Vagina (tissue), 2 donors: ENCODE data around the gene ALDH3A1. TPM values are rescaled to one million over a fixed set of nuclear protein-coding genes. Genes with fewer than 3 reads are reported as not detected.

Experiments used
- DNase-seq, 2 donors: peaks; one replicate each; pipeline ENCODE4 v3.0.0-alpha.2; 2017; ENCODE audit errors: extremely low spot score in 2 of 2
- H3K27ac ChIP-seq: fragments of 200-600 bp; sonication (generic); one replicate; pipeline ENCODE4 v1.5.1; 2019
- H3K27me3 ChIP-seq: fragments of 200-600 bp; sonication (generic); one replicate; pipeline ENCODE4 v1.5.1; 2019
- H3K36me3 ChIP-seq, 2 donors: fragments of 200-600 bp; sonication (generic); one replicate each; pipeline ENCODE4 v1.5.1; 2017 to 2019
- H3K4me1 ChIP-seq: fragments of 200-600 bp; sonication (generic); one replicate; pipeline ENCODE4 v1.5.1; 2019
- H3K4me3 ChIP-seq, 2 donors: fragments of 200-600 bp; sonication (generic); 1 replicate in 1 of 2; 2 replicates in 1 of 2; pipeline ENCODE4 v1.5.1; 2016 to 2019
- H3K9me3 ChIP-seq: fragments of 200-600 bp; sonication (generic); one replicate; pipeline ENCODE4 v1.5.1; 2019
- POLR2A ChIP-seq, 2 donors: fragments of 450-650 bp; IDR thresholded peaks; one replicate each; pipeline ENCODE4 v1.6.1; 2017; ENCODE audit warnings: antibody characterized with exemption in 2 of 2, mild to moderate bottlenecking in 2 of 2, moderate library complexity in 2 of 2
- POLR2AphosphoS5 ChIP-seq, 2 donors: sonication (generic); formaldehyde crosslinking; IDR thresholded peaks; one replicate each; pipeline ENCODE4 v1.9.0; 2017; ENCODE audit warnings: antibody characterized with exemption in 2 of 2, mild to moderate bottlenecking in 2 of 2, low read depth in 1 of 2; ENCODE audit not compliant: insufficient read depth in 1 of 2
- intact Hi-C: fragments of 100-400 bp; cut with DNase I; formaldehyde crosslinking; loops from one replicate; pipeline ENCODE4 v1.15.1; 2023
- total RNA-seq: library from RNA; depleted of rRNA; stranded (reverse); fragments of >200 nt; gene quantifications from one replicate; pipeline ENCODE4 v1.2.3, GENCODE V29; 2016
- TF ChIP-seq, protein P1 (sequence below), 3 experiments: fragments of 450-650 bp in 2 of 3; fragments of 200-600 bp in 1 of 3; sonication (generic) in 1 of 3; IDR thresholded peaks; one replicate each; pipeline ENCODE4 v1.5.1; 2017 to 2019; ENCODE audit warnings: antibody characterized with exemption in 3 of 3, mild to moderate bottlenecking in 2 of 3, moderate library complexity in 2 of 3

The ALDH3A1 gene
- total RNA-seq, 1 donor from 2014 or later, result 14.2 TPM

DNA sequence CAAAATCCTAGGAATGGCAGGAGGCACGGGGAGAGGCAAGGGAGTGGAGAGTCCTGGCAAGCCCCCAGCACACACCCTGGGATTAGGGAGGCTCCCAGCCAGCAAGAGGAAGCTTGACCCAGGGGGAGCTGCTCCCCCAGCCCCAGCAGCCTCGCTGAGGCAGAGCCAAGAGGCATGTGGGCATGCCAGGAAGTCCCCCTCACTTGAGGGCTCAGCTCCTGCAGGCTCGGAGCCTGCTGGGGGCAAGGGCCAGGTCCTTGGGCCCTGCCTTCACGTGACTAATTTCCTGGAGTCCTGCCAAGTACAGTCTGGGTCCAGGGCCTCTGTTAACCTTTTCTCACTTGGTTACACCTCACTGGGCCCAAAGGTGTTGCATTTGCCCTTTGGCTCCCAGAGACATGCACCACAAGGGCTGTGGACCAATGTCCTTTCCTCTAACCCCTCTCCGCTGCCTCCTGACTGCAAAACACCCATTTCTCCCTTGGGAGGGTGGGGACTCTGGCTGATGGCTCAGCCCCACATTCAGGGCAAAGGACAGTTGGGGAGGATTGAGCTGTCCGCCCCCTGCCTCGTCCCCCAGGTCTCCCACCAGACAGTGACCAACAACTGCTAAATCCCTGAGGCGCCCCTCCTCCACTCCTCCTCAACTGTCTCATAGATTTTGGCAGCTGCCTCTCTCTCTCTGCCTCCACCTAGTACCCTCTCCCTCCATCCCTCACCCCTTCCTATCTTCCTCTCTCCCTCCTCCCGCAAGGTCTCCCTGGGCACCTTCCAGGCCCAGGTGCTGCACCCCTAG, 27.3 kb downstream of the ALDH3A1 start:
- Histone ChIP-seq H3K36me3 (no peaks in the 10 kb centered on the region), H3K27me3 (no peaks in the 10 kb centered on the region), H3K4me1 (peaks cover 66% of the 10 kb centered on the region), H3K9me3 (no peaks in the 10 kb centered on the region), H3K27ac (no peak overlapping the region), H3K4me3 (no peak overlapping the region)
- no peak for TF ChIP-seq POLR2AphosphoS5 (IDR thresholded peaks at IDR 0.05; ENCODE audit: insufficient read depth in 1 of 2, low read depth in 1 of 2)
- TF ChIP-seq, protein P1, sequence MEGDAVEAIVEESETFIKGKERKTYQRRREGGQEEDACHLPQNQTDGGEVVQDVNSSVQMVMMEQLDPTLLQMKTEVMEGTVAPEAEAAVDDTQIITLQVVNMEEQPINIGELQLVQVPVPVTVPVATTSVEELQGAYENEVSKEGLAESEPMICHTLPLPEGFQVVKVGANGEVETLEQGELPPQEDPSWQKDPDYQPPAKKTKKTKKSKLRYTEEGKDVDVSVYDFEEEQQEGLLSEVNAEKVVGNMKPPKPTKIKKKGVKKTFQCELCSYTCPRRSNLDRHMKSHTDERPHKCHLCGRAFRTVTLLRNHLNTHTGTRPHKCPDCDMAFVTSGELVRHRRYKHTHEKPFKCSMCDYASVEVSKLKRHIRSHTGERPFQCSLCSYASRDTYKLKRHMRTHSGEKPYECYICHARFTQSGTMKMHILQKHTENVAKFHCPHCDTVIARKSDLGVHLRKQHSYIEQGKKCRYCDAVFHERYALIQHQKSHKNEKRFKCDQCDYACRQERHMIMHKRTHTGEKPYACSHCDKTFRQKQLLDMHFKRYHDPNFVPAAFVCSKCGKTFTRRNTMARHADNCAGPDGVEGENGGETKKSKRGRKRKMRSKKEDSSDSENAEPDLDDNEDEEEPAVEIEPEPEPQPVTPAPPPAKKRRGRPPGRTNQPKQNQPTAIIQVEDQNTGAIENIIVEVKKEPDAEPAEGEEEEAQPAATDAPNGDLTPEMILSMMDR (IDR thresholded peaks at IDR 0.05), result no peak
- no peak for TF ChIP-seq POLR2A (IDR thresholded peaks at IDR 0.05)
- intact Hi-C loops, result no loop called here
- no peak for DNase-seq

DNA sequence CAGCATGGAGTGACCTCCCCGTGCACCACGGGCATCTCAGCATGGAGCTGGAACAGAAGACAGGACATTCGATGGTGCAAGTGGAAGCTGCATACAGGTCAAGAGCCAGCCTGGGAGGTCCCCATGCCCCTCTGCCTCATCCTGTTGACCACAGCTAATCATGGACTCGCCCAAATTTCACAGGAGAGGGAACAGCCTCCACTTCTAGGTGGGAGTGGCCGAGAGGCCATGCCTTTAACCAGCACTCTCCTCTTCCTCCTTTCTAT, 28.0 kb downstream of the ALDH3A1 start:
- intact Hi-C loops, result no loop called here
- Histone ChIP-seq H3K4me1 (peaks cover 59% of the 10 kb centered on the region), H3K27me3 (no peaks in the 10 kb centered on the region), H3K27ac (no peak overlapping the region), H3K36me3 (no peaks in the 10 kb centered on the region), H3K4me3 (no peak overlapping the region), H3K9me3 (no peaks in the 10 kb centered on the region)
- TF ChIP-seq, protein P1 (IDR thresholded peaks at IDR 0.05), result no peak
- TF ChIP-seq POLR2A (IDR thresholded peaks at IDR 0.05) (no peak), POLR2AphosphoS5 (IDR thresholded peaks at IDR 0.05; ENCODE audit: insufficient read depth in 1 of 2, low read depth in 1 of 2) (no peak)
- DNase-seq, result no peak

DNA sequence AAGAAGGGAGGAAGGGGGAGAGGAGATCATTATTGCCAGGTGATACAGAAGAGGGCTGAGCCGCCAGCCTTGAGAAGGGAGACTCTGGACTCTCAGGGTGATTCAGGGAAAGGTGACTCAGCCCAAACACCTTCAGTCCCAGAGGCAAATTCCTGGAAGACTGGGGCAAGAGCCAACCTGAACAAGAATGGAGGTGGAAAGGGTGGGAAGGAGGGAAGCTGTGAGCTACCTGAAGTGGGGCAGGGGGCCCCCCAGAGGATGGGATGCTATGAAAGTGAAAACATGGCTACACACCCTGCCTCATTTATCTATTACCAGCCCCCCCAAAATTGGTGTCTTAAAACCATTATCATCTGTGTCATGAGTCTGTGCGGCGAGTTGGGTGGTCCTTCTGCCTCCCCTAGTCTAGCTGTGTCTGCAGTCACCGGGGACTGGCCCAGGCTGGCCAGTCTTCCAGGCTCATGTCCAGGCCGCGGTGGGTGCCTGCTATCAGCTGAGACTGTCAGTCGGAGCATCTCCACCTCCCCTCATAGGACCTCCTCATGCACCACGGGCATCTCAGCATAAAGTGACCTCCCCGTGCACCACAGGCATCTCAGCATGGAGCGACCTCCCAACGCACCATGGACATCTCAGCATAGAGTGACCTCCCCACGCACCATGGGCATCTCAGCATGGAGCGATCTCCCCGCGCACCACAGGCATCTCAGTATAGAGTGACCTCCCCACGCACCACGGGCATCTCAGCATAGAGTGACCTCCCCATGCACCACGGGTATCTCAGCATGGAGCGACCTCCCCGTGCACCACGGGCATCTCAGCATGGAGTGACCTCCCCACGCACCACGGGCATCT, 28.5 kb downstream of the ALDH3A1 start:
- Histone ChIP-seq H3K4me1 (peaks cover 53% of the 10 kb centered on the region), H3K27ac (no peak overlapping the region), H3K27me3 (no peaks in the 10 kb centered on the region), H3K36me3 (no peaks in the 10 kb centered on the region), H3K9me3 (no peaks in the 10 kb centered on the region), H3K4me3 (no peak overlapping the region)
- intact Hi-C loops, result no loop called here
- TF ChIP-seq POLR2A (IDR thresholded peaks at IDR 0.05) (no peak), POLR2AphosphoS5 (IDR thresholded peaks at IDR 0.05; ENCODE audit: insufficient read depth in 1 of 2, low read depth in 1 of 2) (peak in 1 of 2 donors; percentile 11)
- TF ChIP-seq, protein P1 (IDR thresholded peaks at IDR 0.05), result no peak
- peak in 1 of 2 donors; percentile 88 for DNase-seq

DNA sequence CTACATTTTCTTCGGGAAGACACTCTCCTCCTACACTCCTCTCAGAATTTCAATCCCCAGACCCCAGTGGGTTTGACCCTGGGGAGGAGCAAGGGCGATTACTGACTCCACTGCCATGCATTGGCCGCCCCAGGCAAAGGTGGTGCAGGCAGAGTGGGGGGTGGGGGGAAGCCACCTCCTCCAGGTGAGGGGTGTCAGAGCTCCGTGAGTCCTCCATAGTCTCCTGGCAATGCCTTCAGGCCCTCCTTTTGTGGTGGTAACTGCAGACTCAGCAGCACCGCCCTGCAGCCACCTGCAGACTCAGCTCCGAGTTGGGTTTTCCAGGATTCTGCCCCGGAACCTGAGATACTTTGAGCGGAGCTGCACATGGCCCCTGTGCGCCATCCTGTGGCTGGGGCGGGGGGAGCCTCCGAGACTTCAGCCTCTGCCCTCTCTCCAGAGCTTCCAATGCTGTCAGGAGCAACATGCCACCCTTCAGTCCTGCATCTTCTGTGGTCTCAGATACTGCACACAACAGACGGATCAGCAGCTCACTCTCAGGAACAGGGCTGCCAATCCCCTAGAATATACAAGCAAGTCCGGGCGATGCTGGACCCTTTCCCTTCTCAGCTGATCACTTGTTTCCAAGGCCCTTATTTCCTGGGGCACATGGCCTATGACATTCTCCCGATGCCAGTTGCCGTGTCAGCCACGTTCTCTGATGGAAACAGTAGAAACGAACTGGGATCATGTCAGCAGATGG, 29.3 kb downstream of the ALDH3A1 start:
- peaks cover 46% of the 10 kb centered on the region for H3K4me1 ChIP-seq
- no peak overlapping the region for H3K27ac ChIP-seq
- TF ChIP-seq POLR2AphosphoS5 (IDR thresholded peaks at IDR 0.05; ENCODE audit: insufficient read depth in 1 of 2, low read depth in 1 of 2), result no peak
- TF ChIP-seq, protein P1 (IDR thresholded peaks at IDR 0.05), result no peak
- no peak for TF ChIP-seq POLR2A (IDR thresholded peaks at IDR 0.05)
- no peaks in the 10 kb centered on the region for H3K27me3 ChIP-seq
- no peaks in the 10 kb centered on the region for H3K9me3 ChIP-seq
- intact Hi-C loops, result no loop called here
- H3K4me3 ChIP-seq, result no peak overlapping the region
- H3K36me3 ChIP-seq, result no peaks in the 10 kb centered on the region
- DNase-seq, result peak in 1 of 2 donors; percentile 93
